HCT116 (cell line): ENCODE data around the gene CBLB. TPM values are rescaled to one million over a fixed set of nuclear protein-coding genes. Genes with fewer than 3 reads are reported as not detected.
A peak's percentile ranks its signal among the peaks of the same experiment; 100 is the strongest.

Source experiments
- ATAC-seq: fragments of 200-7000 bp; cut with Tn5 transposase; 2 replicates; pipeline ENCODE4 v1.9.1; 2020; ENCODE audit warnings: mild to moderate bottlenecking, moderate library complexity
- BruUV-seq: library from RNA; stranded (reverse); fragments of 400-500 nt; replicated peaks from 2 replicates; lab custom pipeline; 2021; lab: Mats Ljungman, UMichigan
- CTCF ChIA-PET: fragments of 300-600 bp; sonication (Branson Sonifier 250); formaldehyde crosslinking; loops from one replicate; lab custom pipeline; 2021; ENCODE audit warnings: antibody characterized with exemption; lab: Charles Lee
- POLR2A ChIA-PET: fragments of 300-600, 350-600 bp; sonication (Branson Sonifier 250); formaldehyde crosslinking; loops from one replicate; lab custom pipeline; 2021; ENCODE audit warnings: antibody characterized with exemption; lab: Charles Lee
- RAD21 ChIA-PET, 2 experiments: fragments of 300-600 bp; sonication (Branson Sonifier 250); formaldehyde crosslinking; loops; one replicate each; lab custom pipeline; 2023; ENCODE audit warnings: low total read pairs in 2 of 2; ENCODE audit not compliant: uncharacterized antibody in 2 of 2, unreplicated experiment in 2 of 2, low non-redundant PET in 1 of 2; lab: Charles Lee
- DNase-seq: peaks from one replicate; pipeline ENCODE4 v3.0.0-alpha.2; 2010; ENCODE audit warnings: low read depth, low spot score
- H2AFZ ChIP-seq: fragments of 200-600 bp; shearing (Covaris generic), sonication (generic); 2 replicates; pipeline ENCODE4 v1.6.1; 2017; ENCODE audit warnings: low read depth, mixed run types, mixed read lengths, antibody characterized with exemption, low read length; ENCODE audit not compliant: poor library complexity, severe bottlenecking
- H3K27ac ChIP-seq: 2 replicates; pipeline ENCODE4 v1.5.1; 2012; ENCODE audit warnings: low read depth, low read length
- H3K27me3 ChIP-seq: fragments of 200-600 bp; sonication (generic); 2 replicates; pipeline ENCODE4 v1.6.1; 2016; ENCODE audit warnings: mixed run types, low read length, mixed read lengths; ENCODE audit not compliant: insufficient read depth
- H3K36me3 ChIP-seq, 2 experiments: fragments of 200-500 bp in 1 of 2; fragments of 200-600 bp in 1 of 2; sonication (Bioruptor generic) in 1 of 2; sonication (generic) in 1 of 2; 2 replicates each; pipeline versions ENCODE4 v1.5.1 to v1.6.1; 2014 to 2016; ENCODE audit warnings: low read length in 2 of 2, inconsistent platforms in 1 of 2, mixed read lengths in 1 of 2, mixed run types in 1 of 2; ENCODE audit not compliant: insufficient read depth in 2 of 2, control insufficient read depth in 1 of 2
- H3K4me1 ChIP-seq, 2 experiments: fragments of 200-600 bp in 1 of 2; sonication (generic) in 1 of 2; 2 replicates each; pipeline versions ENCODE4 v1.5.1 to v1.6.1; 2012 to 2017; ENCODE audit warnings: low read length in 2 of 2, inconsistent platforms in 1 of 2, mild to moderate bottlenecking in 1 of 2, mixed read lengths in 1 of 2, mixed run types in 1 of 2, moderate library complexity in 1 of 2; ENCODE audit not compliant: insufficient read depth in 2 of 2, control insufficient read depth in 1 of 2
- H3K4me2 ChIP-seq: fragments of 200-600 bp; sonication (generic); 2 replicates; pipeline ENCODE4 v1.6.1; 2017; ENCODE audit warnings: mixed run types, low read length, mixed read lengths
- H3K4me3 ChIP-seq, 2 experiments: fragments of 200-600 bp in 1 of 2; sonication (generic) in 1 of 2; replicated peaks in 1 of 2; 2 replicates each; pipeline ENCODE4 v1.5.1; 2011 to 2016; ENCODE audit warnings: low read length in 2 of 2, control low read depth in 1 of 2, low read depth in 1 of 2, mild to moderate bottlenecking in 1 of 2, mixed read lengths in 1 of 2, mixed run types in 1 of 2
- H3K79me2 ChIP-seq: fragments of 200-600 bp; sonication (generic); 2 replicates; pipeline ENCODE4 v1.6.1; 2017; ENCODE audit warnings: mild to moderate bottlenecking, mixed run types, low read length, moderate library complexity, mixed read lengths; ENCODE audit not compliant: insufficient read depth
- H3K9ac ChIP-seq: fragments of 200-600 bp; sonication (generic); 2 replicates; pipeline ENCODE4 v1.6.1; 2016; ENCODE audit warnings: low read length, mixed read lengths
- H3K9me2 ChIP-seq: fragments of 200-600 bp; sonication (generic), shearing (Covaris generic); 2 replicates; pipeline ENCODE4 v1.6.1; 2017; ENCODE audit warnings: mixed run types, mild to moderate bottlenecking, moderate library complexity; ENCODE audit not compliant: insufficient read depth
- H3K9me3 ChIP-seq, 2 experiments: fragments of 200-500 bp in 1 of 2; fragments of 200-600 bp in 1 of 2; sonication (Bioruptor generic) in 1 of 2; sonication (generic) in 1 of 2; 2 replicates each; pipeline ENCODE4 v1.6.1; 2014 to 2017; ENCODE audit warnings: low read length in 2 of 2, mixed read lengths in 2 of 2, inconsistent platforms in 1 of 2, low read depth in 1 of 2, mild to moderate bottlenecking in 1 of 2, mixed run types in 1 of 2, moderate library complexity in 1 of 2; ENCODE audit not compliant: control insufficient read depth in 1 of 2, insufficient read depth in 1 of 2
- H4K20me1 ChIP-seq: fragments of 200-600 bp; sonication (generic), shearing (Covaris generic); 2 replicates; pipeline ENCODE4 v1.6.1; 2017; ENCODE audit warnings: mixed run types, mild to moderate bottlenecking, moderate library complexity; ENCODE audit not compliant: insufficient read depth
- CEBPB ChIP-seq: IDR thresholded peaks from 2 replicates; pipeline ENCODE4 v1.6.1; 2012; ENCODE audit warnings: low read depth
- CTCF ChIP-seq, 3 experiments: fragments of 200-600 bp in 1 of 3; sonication (generic) in 1 of 3; IDR thresholded peaks in 2 of 3; conservative IDR thresholded peaks in 1 of 3; 2 replicates each; pipeline ENCODE4 v1.5.1; 2012 to 2017; ENCODE audit warnings: low read depth in 2 of 3, low read length in 2 of 3, antibody characterized with exemption in 1 of 3, borderline replicate concordance in 1 of 3, control low read depth in 1 of 3, mild to moderate bottlenecking in 1 of 3, mixed read lengths in 1 of 3, mixed run types in 1 of 3, moderate library complexity in 1 of 3; ENCODE audit not compliant: insufficient read depth in 1 of 3
- EGR1 ChIP-seq: IDR thresholded peaks from 2 replicates; pipeline ENCODE4 v1.6.1; 2012; ENCODE audit warnings: low read depth
- ELF1 ChIP-seq: IDR thresholded peaks from 2 replicates; pipeline ENCODE4 v1.6.1; 2012; ENCODE audit warnings: low read depth, borderline replicate concordance
- EZH2phosphoT487 ChIP-seq: fragments of 200-600 bp; IDR thresholded peaks from 2 replicates; pipeline ENCODE4 v1.6.1; 2018; ENCODE audit warnings: antibody characterized with exemption, borderline replicate concordance
- FOSL1 ChIP-seq: IDR thresholded peaks from 2 replicates; pipeline ENCODE4 v1.6.1; 2012; ENCODE audit warnings: low read depth
- JUND ChIP-seq: IDR thresholded peaks from 2 replicates; pipeline ENCODE4 v1.6.1; 2012
- MAX ChIP-seq: IDR thresholded peaks from 2 replicates; pipeline ENCODE4 v1.6.1; 2012
- POLR2AphosphoS5 ChIP-seq: IDR thresholded peaks from 2 replicates; pipeline ENCODE4 v1.6.1; 2011; ENCODE audit warnings: mild to moderate bottlenecking, low read depth, low read length, moderate library complexity
- RAD21 ChIP-seq: IDR thresholded peaks from 2 replicates; pipeline ENCODE4 v1.6.1; 2012; ENCODE audit warnings: low read depth, mild to moderate bottlenecking
- SIN3A ChIP-seq: IDR thresholded peaks from 2 replicates; pipeline ENCODE4 v1.6.1; 2012; ENCODE audit warnings: low read depth
- SP1 ChIP-seq: IDR thresholded peaks from 2 replicates; pipeline ENCODE4 v1.6.1; 2012; ENCODE audit warnings: low read depth
- SRF ChIP-seq: IDR thresholded peaks from 2 replicates; pipeline ENCODE4 v1.6.1; 2012; ENCODE audit warnings: low read depth
- ZBTB33 ChIP-seq: IDR thresholded peaks from 2 replicates; pipeline ENCODE4 v1.6.1; 2011; ENCODE audit warnings: mild to moderate bottlenecking, low read length, moderate library complexity; ENCODE audit not compliant: insufficient replicate concordance; ENCODE audit errors: extremely low read depth
- ZNF274 ChIP-seq: fragments of 200-500 bp; sonication (Bioruptor generic); IDR thresholded peaks from 2 replicates; pipeline ENCODE4 v1.6.1; 2014; ENCODE audit warnings: mild to moderate bottlenecking, low read depth, low read length, inconsistent platforms
- intact Hi-C: fragments of 100-400 bp; cut with micrococcal nuclease; formaldehyde crosslinking; loops from 2 replicates; pipeline ENCODE4 v1.10.0; 2022
- total RNA-seq: library from RNA; stranded (reverse); gene quantifications from one replicate; pipeline ENCODE4 v1.2.1, GENCODE V29; 2021; ENCODE audit not compliant: unreplicated experiment

Gene CBLB
- total RNA-seq, 1 experiment from 2014 or later, result 10.4 TPM

GRCh38 chr3:105899516-105899915, 30.7 kb upstream of the CBLB start:
- Histone ChIP-seq H3K4me3 (no peak overlapping the region), H3K27me3 (no peaks in the 10 kb centered on the region), H4K20me1 (no peaks in the 10 kb centered on the region), H3K27ac (no peak overlapping the region), H3K9me3 (no peaks in the 10 kb centered on the region)
- POLR2A ChIA-PET, result no interaction called here
- RAD21 ChIA-PET, result no interaction called here
- no peak for ATAC-seq
- intact Hi-C loops, result no loop called here
- TF ChIP-seq ZBTB33, result no peak
- peak; percentile 53 for TF ChIP-seq CEBPB
- no peak for TF ChIP-seq SP1
- peak; percentile 25; the same call in 1 of the 2 replicates for TF ChIP-seq FOSL1
- TF ChIP-seq EZH2phosphoT487, result no peak
- TF ChIP-seq, all 23 proteins: peak for 2
- H3K9ac ChIP-seq, result no peak overlapping the region
- no peaks in the 10 kb centered on the region for H3K79me2 ChIP-seq
- no TSS peak for BruUV-seq
- peaks cover 0 to under 1% of the 10 kb centered on the region in 2 experiments; a peak in 1 of 4 replicates for H3K4me1 ChIP-seq
- no peaks in the 10 kb centered on the region for H3K36me3 ChIP-seq
- H3K9me2 ChIP-seq, result peaks cover 2% of the 10 kb centered on the region; the same call in 1 of the 2 replicates
- H3K4me2 ChIP-seq, result no peak overlapping the region
- no peak overlapping the region for H2AFZ ChIP-seq
- no peak for DNase-seq
- CTCF ChIA-PET, result no interaction called here

- Histone ChIP-seq H3K9me3 (no peaks in the 10 kb centered on the region), H3K27me3 (no peaks in the 10 kb centered on the region), H3K4me2 (no peak overlapping the region), H3K4me1 (no peaks in the 10 kb centered on the region), H3K79me2 (no peaks in the 10 kb centered on the region), H3K36me3 (no peaks in the 10 kb centered on the region), H3K4me3 (no peak overlapping the region), H3K27ac (no peak overlapping the region), H2AFZ (peak overlapping the region; percentile 31), H4K20me1 (no peaks in the 10 kb centered on the region), H3K9ac (no peak overlapping the region), H3K9me2 (no peaks in the 10 kb centered on the region)
- DNase-seq (no peak), ATAC-seq (no peak)
- intact Hi-C loops, result no loop called here
- ChIA-PET RAD21 (no interaction called here), CTCF (no interaction called here), POLR2A (no interaction called here)
- BruUV-seq, result no TSS peak
- TF ChIP-seq CEBPB, result no peak
- TF ChIP-seq ELF1, result no peak
- TF ChIP-seq POLR2AphosphoS5, result no peak
- TF ChIP-seq SRF, result no peak
- no peak for TF ChIP-seq ZNF274
- TF ChIP-seq ZBTB33, result no peak
- no peak for TF ChIP-seq RAD21
- no peak for TF ChIP-seq JUND
- no peak for TF ChIP-seq EGR1
- TF ChIP-seq MAX, result no peak
- TF ChIP-seq CTCF (IDR thresholded peaks at IDR 0.05 in 2 of 3, conservative IDR thresholded peaks at IDR 0.05 in 1 of 3; ENCODE audit: borderline replicate concordance in 1 of 3, insufficient read depth in 1 of 3, low read depth in 2 of 3, low read length in 2 of 3), result no peak
- TF ChIP-seq SIN3A, result no peak
- no peak for TF ChIP-seq FOSL1
- no peak for TF ChIP-seq EZH2phosphoT487
Observed at GRCh38 chr3:105891101-105891500, 22.3 kb upstream of the CBLB start.
